Hepatocyte (in vitro differentiated cells): ENCODE results near the gene LSM4. TPM values are rescaled to one million over a fixed set of nuclear protein-coding genes. Genes with fewer than 3 reads are reported as not detected.
A peak's percentile ranks its signal among the peaks of the same experiment; 100 is the strongest.

Source experiments
- DNase-seq: peaks from one replicate; pipeline ENCODE4 v3.0.0-alpha.2; 2016; ENCODE audit warnings: low spot score
- H2AFZ ChIP-seq: fragments of 200-600 bp; sonication (generic); 2 replicates; pipeline ENCODE4 v1.6.0; 2016; ENCODE audit warnings: antibody characterized with exemption, mild to moderate bottlenecking
- H3K27ac ChIP-seq: fragments of 200-600 bp; sonication (generic); 2 replicates; pipeline ENCODE4 v1.5.1; 2016; ENCODE audit warnings: mild to moderate bottlenecking
- H3K27me3 ChIP-seq: fragments of 200-600 bp; sonication (generic); 2 replicates; pipeline ENCODE4 v1.6.1; 2016
- H3K36me3 ChIP-seq: fragments of 200-600 bp; sonication (generic); replicated peaks from 2 replicates; pipeline ENCODE4 v1.5.1; 2016; ENCODE audit warnings: low read depth; ENCODE audit not compliant: insufficient read depth
- H3K4me1 ChIP-seq: fragments of 200-600 bp; sonication (generic); 2 replicates; pipeline ENCODE4 v1.5.1; 2016; ENCODE audit warnings: mild to moderate bottlenecking, moderate library complexity; ENCODE audit not compliant: insufficient read depth
- H3K4me2 ChIP-seq: fragments of 200-600 bp; sonication (generic); 2 replicates; pipeline ENCODE4 v1.6.0; 2016
- H3K4me3 ChIP-seq: fragments of 200-600 bp; sonication (generic); 2 replicates; pipeline ENCODE4 v1.5.1; 2016; ENCODE audit warnings: mild to moderate bottlenecking
- H3K79me2 ChIP-seq: fragments of 200-600 bp; sonication (generic); 2 replicates; pipeline ENCODE4 v1.6.0; 2017; ENCODE audit warnings: mild to moderate bottlenecking
- H3K9me2 ChIP-seq: fragments of 200-600 bp; sonication (generic); replicated peaks from 2 replicates; pipeline ENCODE4 v1.6.0; 2017; ENCODE audit warnings: mild to moderate bottlenecking; ENCODE audit not compliant: insufficient read depth
- H3K9me3 ChIP-seq: fragments of 200-600 bp; sonication (generic); 2 replicates; pipeline ENCODE4 v1.5.1; 2016; ENCODE audit warnings: low read depth, mild to moderate bottlenecking
- H4K20me1 ChIP-seq: fragments of 200-600 bp; sonication (generic); 2 replicates; pipeline ENCODE4 v1.6.0; 2016; ENCODE audit warnings: mild to moderate bottlenecking; ENCODE audit not compliant: insufficient read depth, poor library complexity, severe bottlenecking
- CTCF ChIP-seq: fragments of 200-600 bp; sonication (generic); IDR thresholded peaks from 2 replicates; pipeline ENCODE4 v1.5.1; 2016; ENCODE audit warnings: antibody characterized with exemption, mild to moderate bottlenecking; ENCODE audit not compliant: poor library complexity
- EZH2 ChIP-seq: fragments of 200-600 bp; sonication (generic); IDR thresholded peaks from 2 replicates; pipeline ENCODE4 v1.6.1; 2016; ENCODE audit warnings: antibody characterized with exemption, mild to moderate bottlenecking, borderline replicate concordance
- EZH2phosphoT487 ChIP-seq: fragments of 200-600 bp; sonication (generic); IDR thresholded peaks from one replicate; pipeline ENCODE4 v1.6.1; 2018; ENCODE audit warnings: antibody characterized with exemption, mild to moderate bottlenecking, low read depth, moderate library complexity; ENCODE audit not compliant: unreplicated experiment, severe bottlenecking
- WGBS: methylation state at CpG from one replicate; pipeline ENCODE4 v1.1.6; 2016; ENCODE audit warnings: low lambda C conversion rate; ENCODE audit errors: missing lambda C conversion rate; 5-methylcytosine and 5-hydroxymethylcytosine counted together
- polyA plus RNA-seq: library from polyadenylated mRNA; unstranded; fragments of >200 nt; fragmentation: Nextera tagmentation; extraction: Ambion mirVana; gene quantifications from 2 replicates; pipeline ENCODE4 v1.2.1, GENCODE V29; 2016
- total RNA-seq: library from RNA; depleted of rRNA; stranded (reverse); fragments of >200 nt; gene quantifications from 2 replicates; pipeline ENCODE4 v1.2.3, GENCODE V29; 2014

The LSM4 gene
- total and polyA plus RNA-seq, 2 experiments from 2014 or later, result 185 to 218 TPM

- no peaks in the 10 kb centered on the region for H3K27me3 ChIP-seq
- no peaks in the 10 kb centered on the region for H3K9me2 ChIP-seq
- TF ChIP-seq EZH2phosphoT487, result no peak
- no peak for TF ChIP-seq CTCF
- no peak for TF ChIP-seq EZH2
- no peaks in the 10 kb centered on the region for H4K20me1 ChIP-seq
- no peak for DNase-seq
- H3K79me2 ChIP-seq, result peaks cover 3% of the 10 kb centered on the region
- H3K4me3 ChIP-seq, result no peak overlapping the region
- no peak overlapping the region for H3K27ac ChIP-seq
- H3K4me2 ChIP-seq, result no peak overlapping the region
- H3K9me3 ChIP-seq, result no peaks in the 10 kb centered on the region
- H3K4me1 ChIP-seq, result peaks cover 27% of the 10 kb centered on the region
- no peak overlapping the region for H2AFZ ChIP-seq
- H3K36me3 ChIP-seq, result no peaks in the 10 kb centered on the region
- 54% methylated on average over 8 of the region's 9 CpGs for WGBS
Measured at GRCh38 chr19:18294467-18294864, 28.4 kb downstream of the LSM4 start.

- DNase-seq, result no peak
- TF ChIP-seq EZH2phosphoT487 (no peak), CTCF (no peak), EZH2 (no peak)
- peak overlapping the region; percentile 96 for H3K27ac ChIP-seq
- H3K4me2 ChIP-seq, result peak overlapping the region; percentile 91
- H3K4me1 ChIP-seq, result peaks cover 27% of the 10 kb centered on the region
- H3K9me2 ChIP-seq, result no peaks in the 10 kb centered on the region
- H3K4me3 ChIP-seq, result no peak overlapping the region
- no peaks in the 10 kb centered on the region for H4K20me1 ChIP-seq
- no peaks in the 10 kb centered on the region for H3K9me3 ChIP-seq
- H3K36me3 ChIP-seq, result no peaks in the 10 kb centered on the region
- peaks cover 3% of the 10 kb centered on the region for H3K79me2 ChIP-seq
- 67% methylated on average over 18 of the region's 18 CpGs for WGBS
- H3K27me3 ChIP-seq, result no peaks in the 10 kb centered on the region
- no peak overlapping the region for H2AFZ ChIP-seq
Measured at GRCh38 chr19:18293642-18294466, 29.0 kb downstream of the LSM4 start.

- TF ChIP-seq CTCF, result no peak
- no peak for TF ChIP-seq EZH2
- no peak for TF ChIP-seq EZH2phosphoT487
- Histone ChIP-seq H4K20me1 (no peaks in the 10 kb centered on the region), H3K4me1 (peaks cover 32% of the 10 kb centered on the region), H3K4me3 (no peak overlapping the region), H3K9me2 (no peaks in the 10 kb centered on the region), H2AFZ (no peak overlapping the region), H3K9me3 (no peaks in the 10 kb centered on the region), H3K36me3 (no peaks in the 10 kb centered on the region), H3K4me2 (peak overlapping the region; percentile 91), H3K27me3 (no peaks in the 10 kb centered on the region), H3K79me2 (peaks cover 3% of the 10 kb centered on the region), H3K27ac (peak overlapping the region; percentile 96)
- DNase-seq, result peak; percentile 91
- WGBS, result 8% methylated on average over 27 of the region's 31 CpGs
Measured at GRCh38 chr19:18292810-18293641, 29.9 kb downstream of the LSM4 start.
